ENCODE data around the gene RAB27B.
"Not testable (repeated sequence)": the region's sequence is repeated elsewhere in the genome, so short reads cannot be mapped to it uniquely, and the experiment has no call there.

DNA sequence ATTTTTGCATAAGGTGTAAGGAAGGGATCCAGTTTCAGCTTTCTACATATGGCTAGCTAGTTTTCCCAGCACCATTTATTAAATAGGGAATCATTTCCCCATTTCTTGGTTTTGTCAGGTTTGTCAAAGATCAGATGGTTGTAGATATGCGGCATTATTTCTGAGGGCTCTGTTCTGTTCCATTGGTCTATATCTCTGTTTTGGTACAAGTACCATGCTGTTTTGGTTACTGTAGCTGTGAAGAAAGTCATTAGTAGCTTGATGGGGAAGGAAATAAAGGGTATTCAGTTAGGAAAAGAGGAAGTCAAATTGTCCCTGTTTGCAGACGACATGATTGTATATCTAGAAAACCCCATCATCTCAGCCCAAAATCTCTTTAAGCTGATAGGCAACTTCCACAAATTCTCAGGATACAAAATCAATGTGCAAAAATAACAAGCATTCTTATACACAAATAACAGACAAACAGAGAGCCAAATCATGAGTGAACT, 7.4 kb upstream of the RAB27B start:
- TF ChIP-seq, protein P1, sequence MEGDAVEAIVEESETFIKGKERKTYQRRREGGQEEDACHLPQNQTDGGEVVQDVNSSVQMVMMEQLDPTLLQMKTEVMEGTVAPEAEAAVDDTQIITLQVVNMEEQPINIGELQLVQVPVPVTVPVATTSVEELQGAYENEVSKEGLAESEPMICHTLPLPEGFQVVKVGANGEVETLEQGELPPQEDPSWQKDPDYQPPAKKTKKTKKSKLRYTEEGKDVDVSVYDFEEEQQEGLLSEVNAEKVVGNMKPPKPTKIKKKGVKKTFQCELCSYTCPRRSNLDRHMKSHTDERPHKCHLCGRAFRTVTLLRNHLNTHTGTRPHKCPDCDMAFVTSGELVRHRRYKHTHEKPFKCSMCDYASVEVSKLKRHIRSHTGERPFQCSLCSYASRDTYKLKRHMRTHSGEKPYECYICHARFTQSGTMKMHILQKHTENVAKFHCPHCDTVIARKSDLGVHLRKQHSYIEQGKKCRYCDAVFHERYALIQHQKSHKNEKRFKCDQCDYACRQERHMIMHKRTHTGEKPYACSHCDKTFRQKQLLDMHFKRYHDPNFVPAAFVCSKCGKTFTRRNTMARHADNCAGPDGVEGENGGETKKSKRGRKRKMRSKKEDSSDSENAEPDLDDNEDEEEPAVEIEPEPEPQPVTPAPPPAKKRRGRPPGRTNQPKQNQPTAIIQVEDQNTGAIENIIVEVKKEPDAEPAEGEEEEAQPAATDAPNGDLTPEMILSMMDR (IDR thresholded peaks at IDR 0.05), result not testable (repeated sequence)
- not testable (repeated sequence) for TF ChIP-seq EZH2, EZH2phosphoT487 (IDR thresholded peaks at IDR 0.05)
